GM12878 (cell line): ENCODE data around the gene C22orf42.
A peak's percentile ranks its signal among the peaks of the same experiment; 100 is the strongest.

Experiments used
- BCL11A ChIP-seq: IDR thresholded peaks from 2 replicates; pipeline ENCODE4 v1.6.1; 2011; ENCODE audit warnings: low read depth, low read length
- CBX5 ChIP-seq: sonication (generic); IDR thresholded peaks from 2 replicates; pipeline ENCODE4 v1.6.1; 2016; ENCODE audit warnings: low read depth, moderate library complexity, mild to moderate bottlenecking, inconsistent platforms
- CEBPZ ChIP-seq: fragments of 150-350 bp; IDR thresholded peaks from 2 replicates; pipeline ENCODE4 v1.6.1; 2016; ENCODE audit warnings: low read depth, low read length
- CREB1 ChIP-seq: IDR thresholded peaks from 2 replicates; pipeline ENCODE4 v1.6.1; 2012; ENCODE audit warnings: low read depth, mild to moderate bottlenecking, inconsistent platforms
- CTCF ChIP-seq, 3 experiments: IDR thresholded peaks in 2 of 3; conservative IDR thresholded peaks in 1 of 3; 2 replicates each; pipeline ENCODE4 v1.5.1; 2011; ENCODE audit warnings: low read depth in 3 of 3, low read length in 3 of 3, mild to moderate bottlenecking in 3 of 3, control low read depth in 2 of 3, moderate library complexity in 2 of 3, inconsistent platforms in 1 of 3, mixed read lengths in 1 of 3; ENCODE audit not compliant: control insufficient read depth in 2 of 3, insufficient read depth in 1 of 3; ENCODE audit errors: extremely low read depth in 1 of 3
- EZH2 ChIP-seq: IDR thresholded peaks from 2 replicates; pipeline ENCODE4 v1.6.1; 2012; ENCODE audit warnings: low read depth, mild to moderate bottlenecking, control low read depth, inconsistent platforms, low read length, borderline replicate concordance; ENCODE audit not compliant: control insufficient read depth
- MTA2 ChIP-seq: fragments of 450-650 bp; IDR thresholded peaks from 2 replicates; pipeline ENCODE4 v1.6.1; 2016; ENCODE audit warnings: low read depth, mild to moderate bottlenecking, moderate library complexity
- MYC ChIP-seq: IDR thresholded peaks from 2 replicates; pipeline ENCODE4 v1.6.1; 2011; ENCODE audit warnings: mild to moderate bottlenecking, low read length, moderate library complexity, inconsistent platforms; ENCODE audit not compliant: insufficient read depth, insufficient replicate concordance, insufficient read length, severe bottlenecking
- PAX8 ChIP-seq: fragments of 450-650 bp; IDR thresholded peaks from 2 replicates; pipeline ENCODE4 v1.6.1; 2017; ENCODE audit warnings: mild to moderate bottlenecking, moderate library complexity
- SIN3A ChIP-seq: IDR thresholded peaks from 2 replicates; pipeline ENCODE4 v1.6.1; 2012; ENCODE audit warnings: low read depth, low read length, improper control_type of control experiment
- SIX5 ChIP-seq: IDR thresholded peaks from 2 replicates; pipeline ENCODE4 v1.6.1; 2011; ENCODE audit warnings: mild to moderate bottlenecking, low read depth, low read length, moderate library complexity; ENCODE audit not compliant: severe bottlenecking
- SPI1 ChIP-seq: IDR thresholded peaks from 2 replicates; pipeline ENCODE4 v1.6.1; 2011; ENCODE audit warnings: low read depth, mild to moderate bottlenecking, low read length, moderate library complexity, borderline replicate concordance; ENCODE audit not compliant: insufficient read depth
- ZBED1 ChIP-seq: IDR thresholded peaks from 2 replicates; pipeline ENCODE4 v1.6.1; 2016; ENCODE audit warnings: borderline replicate concordance

- TF ChIP-seq PAX8 (no peak), CTCF (IDR thresholded peaks at IDR 0.05 in 2 of 3, conservative IDR thresholded peaks at IDR 0.05 in 1 of 3; ENCODE audit: control insufficient read depth in 2 of 3, extremely low read depth in 1 of 3, insufficient read depth in 1 of 3, low read depth in 3 of 3, low read length in 3 of 3) (peak in 2 of 3 experiments; percentile 15 to 34; a peak in 2 of 6 replicates), CBX5 (no peak), SIX5 (no peak), CREB1 (no peak), CEBPZ (no peak), BCL11A (no peak), SPI1 (no peak), ZBED1 (no peak), SIN3A (no peak), MYC (no peak), MTA2 (no peak), EZH2 (no peak)
Measured at GRCh38 chr22:32123657-32124056, 35.4 kb downstream of the C22orf42 start.
